Mesenteric fat pad (tissue), 1 donor: ENCODE data around the gene RPL29. TPM values are rescaled to one million over a fixed set of nuclear protein-coding genes. Genes with fewer than 3 reads are reported as not detected.

Experiments used
- DNase-seq: peaks from one replicate; pipeline ENCODE4 v3.0.0-alpha.2; 2020; ENCODE audit warnings: low spot score
- total RNA-seq: library from RNA; stranded (reverse); fragmentation: NEBNext Ultra II Directional; extraction: Animal tissue kit (Norgen Biotek cat#: 25700); gene quantifications from one replicate; pipeline ENCODE4 v1.2.1, GENCODE V29; 2021
- donor health status: DM: yes; HTN: yes; CAD: no.

RPL29 gene
- total RNA-seq, 1 donor from 2014 or later, result 948 TPM

DNA sequence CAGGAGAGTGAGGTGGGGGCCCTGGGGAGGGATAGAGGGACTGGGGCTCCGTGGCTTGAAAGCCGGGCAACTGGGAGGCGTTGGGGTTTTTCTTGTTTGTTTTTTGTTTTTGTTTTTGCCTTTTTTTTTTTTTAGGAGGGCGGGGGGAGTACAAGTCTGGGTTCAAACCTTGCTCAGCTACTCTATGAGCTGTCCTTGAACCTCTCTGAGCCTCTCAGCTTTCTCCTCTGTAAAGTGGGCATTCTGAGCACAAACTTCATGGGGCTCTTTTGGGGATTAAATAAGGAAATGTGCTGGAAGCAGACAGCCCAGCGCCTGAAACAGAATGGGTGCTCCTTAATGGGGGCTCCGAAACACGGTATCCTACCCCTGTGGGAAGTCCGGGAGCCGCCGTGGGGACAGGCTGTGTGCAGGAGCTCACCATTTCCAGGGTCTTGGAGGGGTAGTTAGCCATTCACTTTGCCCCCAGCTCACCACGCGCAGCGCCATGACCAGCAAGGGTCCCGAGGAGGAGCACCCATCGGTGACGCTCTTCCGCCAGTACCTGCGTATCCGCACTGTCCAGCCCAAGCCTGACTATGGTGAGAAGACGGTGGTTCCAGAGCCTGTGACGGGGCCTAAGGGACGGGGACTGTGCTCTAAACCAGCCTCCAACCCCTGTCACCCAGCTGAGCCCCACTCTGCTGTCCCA, 12.0 kb downstream of the RPL29 start:
- no peak for DNase-seq

DNA sequence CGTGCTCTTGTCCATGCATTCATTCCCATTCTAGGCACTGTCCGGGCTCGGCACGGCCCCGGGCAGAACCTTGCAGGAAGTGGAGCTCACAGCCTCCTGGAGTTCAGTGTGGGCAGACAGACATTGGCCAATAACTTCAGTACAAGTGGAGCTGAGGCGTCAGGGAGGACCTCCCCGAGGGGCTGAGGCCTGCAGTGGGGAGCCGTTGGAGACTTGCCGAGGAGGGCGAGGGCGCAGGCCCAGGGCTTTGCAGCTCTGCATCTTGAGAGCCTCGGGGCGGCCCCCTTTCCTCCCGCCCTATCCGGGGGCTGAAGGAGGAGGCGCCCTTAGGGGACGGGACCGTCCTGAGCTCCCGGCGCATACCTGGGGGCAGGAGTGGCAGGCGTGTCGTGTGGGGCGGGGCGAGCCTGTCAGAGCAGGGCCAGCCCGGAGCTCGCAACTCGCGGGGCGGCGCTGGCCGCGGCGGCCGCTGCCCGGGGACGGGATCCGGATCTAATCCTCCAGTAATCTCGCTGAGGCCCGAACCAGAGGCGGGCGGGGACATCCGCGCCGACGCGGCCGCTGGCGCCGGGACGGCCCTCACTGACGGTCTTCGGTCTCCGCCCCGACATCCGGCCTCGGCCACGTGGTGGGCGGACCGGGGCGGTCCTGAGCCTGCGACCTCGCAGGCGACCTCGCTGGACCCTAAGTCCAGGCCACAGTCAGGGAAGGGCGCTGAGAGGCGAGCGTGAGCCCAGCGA, 12.7 kb downstream of the RPL29 start, which contains the start of gene ACY1:
ACY1 (plus strand) TSS at position 698 of the 740 bp plus-strand sequence. CDS start 530 bp downstream, outside the sequence.
- DNase-seq, result peak; percentile 97

DNA sequence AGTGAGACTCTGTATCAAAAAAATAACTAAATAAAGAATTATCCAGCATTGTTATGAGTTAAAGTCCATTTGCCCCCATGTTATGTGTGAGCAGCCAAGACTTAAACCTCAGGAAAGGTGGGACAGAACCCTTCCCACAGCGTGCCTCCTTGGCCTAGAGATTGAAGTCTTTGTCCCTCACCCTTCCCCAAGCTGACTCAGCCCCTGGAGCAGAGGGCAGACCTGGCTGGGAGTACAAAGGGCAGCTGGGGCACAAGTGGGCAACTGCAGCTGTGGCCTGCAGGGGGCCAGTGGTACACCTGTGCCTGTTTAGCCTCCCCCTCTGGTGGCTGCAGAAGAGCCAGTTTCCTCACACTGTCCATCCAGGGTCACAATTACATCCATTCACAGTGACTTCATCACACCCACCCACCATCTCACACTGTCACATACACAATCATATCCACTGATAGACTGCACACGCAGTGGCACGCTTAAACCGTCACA, 13.3 kb downstream of the RPL29 start:
- no peak for DNase-seq

DNA sequence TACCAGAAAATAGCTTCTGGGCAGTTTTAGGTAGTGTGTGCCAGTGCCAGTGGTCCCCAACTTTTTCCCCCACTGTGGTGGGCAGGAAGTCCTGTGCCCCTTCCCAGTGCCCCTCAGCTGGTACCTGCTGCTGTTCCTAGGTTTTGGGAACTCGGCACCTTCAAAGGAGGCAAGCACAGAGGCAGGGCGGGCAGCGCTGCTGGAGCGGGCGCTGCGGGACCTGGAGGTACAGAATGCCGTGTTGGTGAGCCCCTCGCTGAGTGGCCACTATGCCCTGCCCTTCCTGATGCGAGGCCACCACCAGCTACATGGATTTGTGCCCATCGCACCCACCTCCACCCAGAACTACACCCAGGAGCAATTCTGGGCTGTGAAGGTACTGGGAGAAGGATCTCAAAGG, 15.4 kb downstream of the RPL29 start:
- no peak for DNase-seq

DNA sequence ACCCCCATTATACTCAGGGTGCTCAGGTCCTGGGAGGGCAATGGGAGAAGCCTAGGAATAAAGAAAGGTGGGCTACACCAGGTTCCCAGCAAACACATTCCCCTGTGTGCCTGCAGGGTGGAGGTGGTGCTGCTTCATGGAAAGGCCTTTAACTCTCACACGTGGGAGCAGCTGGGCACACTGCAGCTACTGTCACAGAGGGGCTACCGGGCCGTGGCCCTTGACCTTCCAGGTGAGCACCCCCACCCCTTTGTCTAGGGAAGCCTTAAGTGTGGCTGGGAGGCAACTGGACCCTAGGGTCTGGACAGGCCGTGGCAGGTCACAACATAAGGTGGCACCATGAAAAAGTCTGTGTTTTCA, 17.6 kb downstream of the RPL29 start:
- no peak for DNase-seq

DNA sequence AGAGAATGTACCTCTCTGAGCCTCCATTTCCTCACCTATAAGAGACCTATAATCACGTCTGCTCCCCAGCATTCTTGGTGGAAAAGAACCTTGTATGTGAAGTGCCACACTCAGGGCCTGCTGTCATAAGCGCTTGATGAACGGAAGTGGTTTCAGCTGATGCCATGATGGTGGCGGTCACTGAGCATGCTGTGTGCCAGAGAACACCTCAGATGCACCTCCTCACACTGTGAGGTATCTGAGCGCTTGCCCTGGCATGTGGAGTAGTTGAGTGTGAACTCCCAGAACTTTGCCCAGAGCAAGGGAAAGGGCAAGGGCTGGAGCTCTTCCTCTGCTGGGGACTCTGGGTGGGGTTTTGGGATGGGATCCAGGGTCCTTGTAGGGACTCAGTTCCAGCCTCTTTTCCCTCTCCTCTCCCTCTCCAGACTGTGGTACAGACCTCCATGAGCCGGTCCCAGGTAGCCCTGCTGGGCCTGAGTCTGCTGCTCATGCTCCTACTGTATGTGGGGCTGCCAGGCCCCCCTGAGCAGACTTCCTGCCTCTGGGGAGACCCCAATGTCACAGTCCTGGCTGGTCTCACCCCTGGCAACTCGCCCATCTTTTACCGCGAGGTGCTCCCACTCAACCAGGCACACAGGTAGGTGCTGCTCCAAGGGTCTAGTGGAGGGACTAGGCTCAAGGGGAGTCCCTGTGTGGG, 18.1 kb downstream of the RPL29 start:
- no peak for DNase-seq

DNA sequence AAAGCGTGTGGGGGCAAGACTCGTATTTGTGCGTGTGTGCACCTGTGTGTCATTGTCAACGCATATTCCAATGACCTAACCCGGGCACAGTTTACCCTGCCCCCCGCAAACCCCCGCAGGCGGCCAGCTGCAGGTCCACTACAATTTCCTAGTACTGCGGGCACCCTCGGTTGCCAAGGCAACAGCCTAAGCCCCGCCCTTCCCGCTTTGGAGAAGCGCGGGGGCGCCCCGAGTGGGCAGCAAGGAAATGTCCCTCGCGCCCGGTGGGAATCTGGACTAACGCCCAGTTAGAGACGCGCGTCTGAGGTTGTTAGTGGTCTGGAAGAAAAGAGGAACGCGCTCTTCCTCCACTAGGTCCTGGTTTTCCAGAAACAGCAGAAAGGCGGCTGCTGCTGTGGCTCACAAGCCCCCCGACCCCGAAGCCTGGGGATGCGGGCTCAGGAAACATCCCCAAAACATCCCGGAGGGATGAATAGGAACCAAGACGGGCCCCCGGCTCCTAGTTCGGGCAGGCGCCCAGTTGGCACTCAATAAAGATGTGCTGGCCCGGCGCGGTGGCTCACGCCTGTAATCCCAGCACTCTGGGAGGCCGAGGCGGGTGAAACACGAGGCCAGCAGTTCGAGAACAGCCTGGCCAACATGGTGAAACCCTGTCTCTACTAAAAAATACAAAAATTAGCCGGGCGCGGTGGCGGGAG, 19.7 kb downstream of the RPL29 start:
- no peak for DNase-seq

DNA sequence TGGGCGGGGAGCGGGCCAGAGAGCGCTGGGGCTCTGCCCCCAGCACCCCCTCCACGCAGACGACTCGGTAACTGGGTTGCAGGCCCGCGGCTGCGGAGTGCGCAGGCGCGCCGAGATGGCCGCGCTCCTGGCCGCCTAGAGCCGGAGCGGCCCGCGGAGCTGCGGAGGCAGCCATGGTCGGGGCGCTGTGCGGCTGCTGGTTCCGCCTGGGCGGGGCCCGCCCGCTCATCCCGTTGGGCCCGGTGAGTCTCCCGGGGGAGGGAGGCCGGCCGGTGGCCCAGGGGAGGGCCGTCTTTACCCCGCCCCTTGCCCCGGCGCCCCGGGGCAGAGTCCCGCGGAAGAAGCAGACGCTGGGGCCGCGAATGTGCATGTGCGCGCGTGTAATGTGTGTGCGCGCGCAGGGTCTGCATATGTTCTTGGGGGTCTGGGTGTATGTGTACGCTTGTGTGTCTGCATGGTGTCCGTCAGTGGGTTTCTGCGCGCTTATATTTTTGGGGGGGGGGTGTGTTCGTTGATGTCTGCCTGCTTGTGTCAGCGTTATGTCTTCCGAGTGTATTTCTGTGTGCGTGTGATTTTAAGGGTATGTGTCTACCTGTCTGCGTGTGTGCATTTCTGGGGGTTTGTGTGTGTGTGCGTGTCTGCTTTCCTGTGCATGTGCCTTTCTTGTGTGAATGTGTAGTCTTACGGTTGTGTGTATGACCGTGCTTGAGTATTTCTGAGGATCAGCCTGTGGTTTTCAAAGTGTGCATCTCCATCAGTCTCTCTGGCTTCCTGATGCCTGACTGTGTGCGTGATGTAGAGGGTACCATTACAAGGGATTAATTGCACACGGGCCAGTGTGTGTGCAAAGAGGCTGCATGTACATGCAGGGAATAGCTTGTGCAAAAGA, 20.5 kb downstream of the RPL29 start, which contains the start of gene ABHD14A:
ABHD14A (plus strand) TSS at position 102 of the 889 bp plus-strand sequence; CDS start at position 174, 72 bp downstream.
- DNase-seq, result no peak

DNA sequence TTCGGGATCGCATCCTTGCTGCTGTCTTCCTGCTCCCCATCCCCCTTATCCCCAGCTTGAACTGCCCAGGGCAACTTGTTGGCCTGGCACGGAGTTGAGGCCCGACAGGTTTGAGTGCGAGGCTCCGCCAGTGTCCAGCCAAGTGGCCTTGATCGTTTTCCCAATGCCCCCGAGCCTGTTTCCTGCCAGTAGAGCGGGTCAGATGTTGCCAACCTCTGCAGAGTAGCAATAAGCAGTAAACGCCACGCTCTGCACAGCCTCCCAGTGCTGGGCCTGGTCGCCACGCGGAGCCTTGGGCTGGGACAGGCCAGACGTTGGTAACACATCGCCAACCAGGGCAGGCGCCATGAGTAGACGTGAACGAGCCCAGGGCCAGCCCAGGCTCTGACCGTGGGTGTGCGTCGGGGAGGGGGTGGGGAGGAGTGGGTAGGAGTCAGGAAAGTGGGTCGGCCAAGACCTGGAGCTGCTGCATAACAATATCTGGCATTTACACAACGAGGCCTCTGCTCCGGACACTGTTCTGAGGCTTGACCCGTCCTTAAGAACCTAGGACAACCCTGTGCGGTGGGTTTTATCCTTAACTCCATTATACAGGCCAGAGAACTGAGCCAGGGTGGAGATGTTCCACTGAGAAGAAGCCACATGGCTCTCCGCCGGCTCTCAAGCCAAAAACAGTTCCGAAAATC, 21.3 kb downstream of the RPL29 start:
- no peak for DNase-seq

DNA sequence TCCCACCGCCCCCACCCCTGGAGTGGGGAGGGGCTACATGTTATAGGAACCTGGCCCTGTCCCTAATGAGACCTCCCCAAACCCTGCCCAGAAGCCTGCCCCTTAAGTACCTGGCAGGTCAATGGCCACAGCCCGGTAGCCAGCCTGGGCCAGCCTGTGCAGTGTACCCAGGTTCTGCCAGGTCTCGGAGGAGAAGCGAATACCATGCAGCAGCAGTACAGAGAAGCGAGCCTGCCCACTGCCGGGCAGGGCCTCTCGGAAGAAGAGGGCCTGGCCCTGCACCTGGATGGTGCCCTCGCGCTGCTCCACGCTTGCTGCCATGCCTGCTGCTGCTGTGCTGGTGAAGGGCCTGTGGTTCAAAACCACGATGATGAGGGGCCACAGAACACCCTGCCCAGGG, 24.3 kb downstream of the RPL29 start:
- no peak for DNase-seq

DNA sequence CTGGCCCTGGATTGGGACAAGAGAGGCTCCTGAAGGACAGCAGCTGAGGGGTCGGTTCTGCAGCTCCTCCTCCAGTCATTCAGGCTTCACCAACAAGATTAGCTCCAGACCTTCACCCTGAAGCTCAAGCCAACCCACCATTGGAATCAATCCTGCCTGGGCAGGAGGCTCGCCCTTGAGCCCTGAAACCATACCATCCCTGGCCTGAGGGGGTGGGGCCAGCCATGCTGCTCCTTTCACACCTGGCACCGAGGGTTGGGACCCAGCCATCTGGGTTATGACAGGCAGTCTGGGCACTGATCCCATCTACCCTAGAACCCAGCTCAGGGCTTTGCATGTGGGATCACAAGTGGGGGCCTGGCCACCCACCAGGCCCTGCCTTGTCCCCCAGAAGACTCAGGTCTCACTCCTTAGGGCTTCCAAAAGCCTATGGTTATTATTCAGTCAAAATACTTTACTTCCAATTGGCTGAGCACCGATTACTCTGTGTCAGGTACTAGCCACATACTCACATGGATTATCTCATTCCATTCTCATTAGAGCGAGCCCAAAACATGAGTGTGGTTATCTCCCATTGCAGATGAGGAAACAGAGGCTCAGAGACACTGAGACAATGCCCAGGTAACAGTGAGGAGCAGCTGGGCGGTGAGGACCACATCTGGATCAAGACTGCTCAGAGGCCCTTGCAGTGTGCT, 24.9 kb downstream of the RPL29 start:
- no peak for DNase-seq

DNA sequence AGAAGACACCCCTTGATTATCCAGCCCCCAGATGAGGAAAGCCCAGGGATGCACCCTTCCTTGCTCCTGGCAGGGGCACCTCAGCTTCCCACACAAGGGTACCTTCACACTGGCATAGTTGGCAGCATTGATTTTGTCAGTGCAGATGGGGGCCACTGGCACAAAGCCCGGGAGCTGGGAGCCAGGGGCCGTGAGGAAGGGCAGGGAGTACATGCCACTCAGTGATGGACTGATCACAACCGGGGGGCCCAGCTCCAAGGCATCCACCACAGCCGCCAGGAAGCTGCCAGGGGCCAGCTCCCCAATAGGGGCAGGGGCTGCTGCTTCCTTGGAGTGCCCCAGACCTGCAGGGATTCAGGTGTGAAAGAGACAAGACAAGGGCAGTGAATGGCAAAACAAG, 25.9 kb downstream of the RPL29 start:
- DNase-seq, result no peak

DNA sequence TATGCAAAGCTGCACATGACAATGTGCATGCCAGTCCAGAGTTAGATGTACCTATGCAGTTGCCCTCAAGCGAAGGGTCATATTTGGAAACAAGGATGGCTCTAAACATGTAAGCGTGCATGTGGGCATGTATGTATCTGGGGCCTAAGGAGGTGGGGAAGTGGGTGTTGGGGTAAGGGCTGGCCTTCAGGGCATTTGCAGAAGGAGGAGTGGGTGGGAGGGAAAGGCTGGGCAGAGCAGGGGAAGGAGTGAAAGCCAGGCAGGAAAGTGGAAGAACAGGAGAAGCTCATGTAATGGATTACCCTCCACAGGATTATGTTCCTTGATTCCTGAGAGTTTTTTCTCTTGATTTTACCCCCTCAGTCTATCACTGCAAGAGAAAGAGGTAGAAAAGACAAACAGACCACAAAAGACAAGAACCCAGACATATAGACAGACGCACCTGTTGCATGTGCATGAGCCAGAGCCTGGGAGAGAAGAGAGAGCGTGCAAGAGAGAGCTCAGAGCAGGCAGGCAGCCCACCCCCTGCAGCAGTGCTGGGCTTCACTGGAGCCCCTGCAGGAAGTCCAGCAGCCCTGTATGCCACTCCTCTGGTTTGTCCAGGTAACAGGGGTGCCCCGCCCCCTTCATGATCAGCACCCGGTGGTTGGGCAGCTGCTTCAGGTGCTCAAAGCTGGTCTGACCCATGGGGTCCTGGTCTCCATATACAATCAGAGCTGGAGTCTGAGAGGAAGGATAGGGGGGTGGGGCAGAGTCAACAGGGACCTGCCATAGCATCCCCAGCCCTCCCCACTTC, 26.6 kb downstream of the RPL29 start:
- DNase-seq, result no peak

DNA sequence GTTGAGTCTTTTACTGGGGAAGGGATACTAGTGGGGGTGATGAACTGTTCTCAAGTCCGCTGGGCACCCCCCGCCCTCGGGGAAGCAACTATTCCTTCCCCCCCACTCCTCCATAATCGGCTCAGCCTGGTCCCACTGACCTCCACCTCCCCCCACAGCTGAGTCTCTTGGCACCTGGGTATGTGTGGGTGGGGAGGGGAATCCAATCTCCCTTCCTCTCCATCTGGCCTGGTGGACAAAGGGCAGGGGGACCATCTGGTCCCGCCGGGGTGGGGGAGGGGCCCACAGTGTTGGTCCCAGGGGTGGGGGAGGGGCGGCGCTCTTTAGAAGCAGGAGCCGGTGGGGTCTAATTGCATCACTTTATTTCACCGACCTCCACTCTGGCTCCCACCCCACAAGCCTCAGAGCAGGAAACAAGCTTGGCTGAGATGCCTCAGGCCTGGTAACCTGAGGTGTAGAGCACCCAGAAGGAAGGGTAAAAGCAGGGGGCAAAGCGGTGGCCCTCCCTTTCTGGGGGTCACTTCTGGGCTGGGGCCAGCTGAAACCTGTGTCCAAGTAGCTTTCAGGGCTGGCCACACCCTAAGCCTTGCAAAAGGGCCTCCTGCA, 27.4 kb downstream of the RPL29 start:
- DNase-seq, result no peak

DNA sequence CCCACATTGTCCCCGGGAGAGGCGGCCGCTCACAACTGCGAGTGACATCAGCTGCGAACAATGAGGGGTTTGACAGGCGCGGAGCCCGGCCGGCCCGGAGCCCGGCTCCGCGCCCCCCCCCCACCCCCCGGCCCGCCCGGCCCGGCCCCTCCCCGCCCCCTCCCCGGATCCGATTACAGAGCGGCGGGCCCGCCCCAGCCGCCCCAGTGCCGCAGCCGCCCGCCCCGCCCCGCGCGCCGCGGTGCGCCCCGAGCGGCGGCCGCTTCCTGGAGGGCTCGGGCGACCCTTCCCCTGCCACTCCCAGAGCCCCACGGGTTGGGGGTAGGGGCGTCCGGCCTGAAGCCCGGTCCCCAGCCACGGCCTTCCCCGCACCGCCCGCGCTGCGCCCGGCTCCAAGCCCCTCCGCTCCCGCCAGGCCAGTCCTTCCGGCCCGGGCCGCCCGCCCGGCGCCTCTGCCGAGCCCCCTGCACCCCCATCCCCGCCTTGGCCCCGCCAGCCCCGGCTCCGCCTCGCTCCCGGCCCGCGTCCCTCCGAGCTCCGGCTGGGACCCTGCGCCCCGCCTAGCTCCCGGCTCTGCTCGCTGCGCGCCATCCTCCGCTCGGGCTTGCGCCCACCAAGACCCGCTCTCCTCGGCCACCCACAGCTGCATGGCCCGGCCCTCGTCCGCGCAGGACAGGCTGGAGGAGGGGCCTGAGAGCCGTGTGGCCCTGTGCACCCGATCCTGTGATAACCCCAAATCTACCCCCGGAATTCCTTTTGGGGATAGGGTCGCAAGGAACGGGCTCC, 28.1 kb downstream of the RPL29 start, which contains the start of gene PCBP4:
PCBP4 (minus strand) TSS at position 71 of the 786 bp plus-strand sequence. CDS start 6,214 bp downstream, outside the sequence.
- DNase-seq, result no peak

DNA sequence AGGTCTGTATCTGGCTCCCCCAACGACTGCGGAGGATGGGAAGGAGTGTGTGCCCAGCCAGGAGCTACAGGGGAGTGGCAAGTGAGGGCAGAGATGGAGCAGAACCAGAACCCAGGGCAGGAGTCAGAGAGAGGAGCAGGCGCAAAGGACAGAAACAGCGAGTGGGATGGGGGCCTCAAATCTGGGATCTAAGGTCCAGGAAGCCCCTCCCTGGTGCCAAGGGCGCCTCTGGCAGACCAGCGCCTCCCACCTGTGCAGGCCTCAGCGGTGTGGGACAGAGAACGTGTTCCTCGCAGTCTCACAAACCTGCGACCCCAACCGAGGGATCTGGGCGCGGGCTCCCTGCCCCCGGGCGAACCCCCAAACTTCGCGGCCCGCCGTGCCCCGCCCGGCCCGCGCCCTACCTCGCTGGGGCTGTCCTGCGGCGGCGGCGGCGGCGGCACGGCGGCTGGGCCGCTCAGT, 28.7 kb downstream of the RPL29 start:
- DNase-seq, result no peak

DNA sequence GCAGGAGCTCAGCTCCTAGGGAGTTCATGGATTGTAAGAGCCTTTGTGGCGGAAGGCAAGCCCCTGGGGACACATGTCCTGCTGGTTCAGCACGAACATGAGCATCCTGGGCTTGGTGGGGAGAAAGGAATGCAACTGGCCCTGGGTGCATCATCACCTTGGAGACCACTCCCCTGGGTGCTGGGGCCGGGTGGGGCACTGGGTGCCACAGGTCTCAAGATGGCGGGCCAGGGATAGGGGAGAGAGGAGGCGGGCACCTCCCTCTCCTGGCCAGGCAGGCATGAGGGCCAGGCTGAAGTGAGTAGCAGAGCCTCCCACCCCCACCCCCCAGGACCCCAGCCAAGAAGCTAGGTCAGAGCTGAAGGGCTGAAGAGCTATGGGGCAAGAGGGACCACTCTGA, 29.2 kb downstream of the RPL29 start:
- DNase-seq, result no peak
